ENCODE data around the gene ZNF500. TPM values are rescaled to one million over a fixed set of nuclear protein-coding genes. Genes with fewer than 3 reads are reported as not detected.

The ZNF500 gene
- total RNA-seq, 1 donor from 2014 or later = 7.7 TPM

DNA sequence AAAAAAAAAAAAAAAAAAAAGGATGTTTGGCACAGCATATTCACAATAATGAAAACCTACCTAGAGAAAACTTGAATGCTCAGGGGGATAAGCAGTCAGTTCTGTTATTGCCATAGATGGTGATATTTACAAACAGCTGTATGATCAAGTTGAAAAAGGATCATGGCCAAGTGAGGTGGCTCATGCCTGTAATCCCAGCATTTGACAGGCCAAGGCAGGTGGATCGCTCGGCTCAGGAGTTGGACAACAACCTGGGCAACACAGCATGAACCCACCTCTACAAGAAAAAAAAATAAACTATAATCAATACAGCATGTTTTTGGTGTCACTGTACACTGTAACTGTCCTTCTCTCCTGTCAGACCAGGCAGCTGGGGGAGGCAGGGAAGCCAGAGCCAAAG, 52.0 kb downstream of the ZNF500 start:
- FAIRE-seq = no peak

DNA sequence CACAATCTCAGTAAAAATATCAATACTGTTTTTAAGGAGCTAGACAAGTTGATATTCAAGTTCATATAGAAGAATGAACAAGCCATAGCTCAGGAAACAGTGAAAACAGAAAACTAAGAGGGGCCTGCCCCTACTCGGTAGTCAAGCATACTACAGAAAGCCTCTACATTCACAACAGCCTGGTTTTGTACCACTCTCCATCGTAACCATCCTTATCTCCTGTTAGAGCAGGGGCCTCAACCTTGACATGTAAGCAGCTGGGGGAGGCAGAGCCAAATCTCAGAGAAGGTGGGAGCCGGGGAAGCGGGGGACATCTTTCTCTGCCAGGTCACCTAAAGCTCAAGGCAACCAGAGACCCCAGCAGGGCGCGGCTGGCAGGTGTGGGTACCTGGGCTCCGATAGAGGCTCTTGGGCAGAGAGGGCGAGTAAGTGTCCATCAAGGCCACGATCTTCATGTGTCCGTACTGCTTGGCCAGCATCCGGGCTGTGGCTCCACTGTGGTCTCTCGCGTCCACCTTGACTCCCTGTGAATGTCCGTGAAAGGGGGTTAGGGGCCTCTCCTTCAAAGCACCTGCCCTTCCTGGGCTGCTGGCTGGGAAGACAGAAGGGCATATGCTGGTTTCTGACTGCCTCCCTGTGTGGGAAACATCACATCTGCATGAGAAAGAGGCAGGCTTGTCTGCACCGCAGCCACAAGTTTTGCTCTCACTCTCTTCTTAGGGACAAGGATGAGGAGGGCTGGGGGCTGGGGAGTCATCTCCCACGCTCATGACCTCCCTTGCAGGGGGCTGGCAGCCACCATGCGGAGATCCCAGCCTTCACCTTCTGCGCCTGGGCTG, 53.1 kb downstream of the ZNF500 start:
- no peak for DNase-seq (ENCODE audit: low spot score in 2 of 2)
- no peak for FAIRE-seq

More for the DNA sequence above, 52.0 kb downstream of the ZNF500 start:
- no peak for DNase-seq (ENCODE audit: low spot score in 2 of 2)

DNA sequence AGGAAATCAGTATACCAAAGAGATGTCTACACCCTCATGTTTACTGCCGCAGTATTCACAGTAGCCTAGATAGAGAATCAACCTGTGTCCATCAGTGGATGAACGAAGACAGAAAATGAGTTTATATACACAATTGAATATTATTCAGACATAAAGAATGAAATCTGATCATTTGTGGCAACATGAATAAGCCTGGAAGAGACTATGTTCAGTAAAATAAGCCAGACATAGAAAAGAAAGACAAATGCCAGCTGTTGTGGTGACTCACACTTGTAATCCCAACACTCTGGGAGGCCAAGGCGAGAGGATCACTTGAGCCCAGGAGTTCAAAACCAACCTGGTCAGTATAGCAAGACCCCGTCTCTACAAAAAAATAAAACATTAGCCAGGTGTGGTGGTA, 57.5 kb downstream of the ZNF500 start:
- FAIRE-seq (no peak), DNase-seq (ENCODE audit: low spot score in 2 of 2) (no peak)

DNA sequence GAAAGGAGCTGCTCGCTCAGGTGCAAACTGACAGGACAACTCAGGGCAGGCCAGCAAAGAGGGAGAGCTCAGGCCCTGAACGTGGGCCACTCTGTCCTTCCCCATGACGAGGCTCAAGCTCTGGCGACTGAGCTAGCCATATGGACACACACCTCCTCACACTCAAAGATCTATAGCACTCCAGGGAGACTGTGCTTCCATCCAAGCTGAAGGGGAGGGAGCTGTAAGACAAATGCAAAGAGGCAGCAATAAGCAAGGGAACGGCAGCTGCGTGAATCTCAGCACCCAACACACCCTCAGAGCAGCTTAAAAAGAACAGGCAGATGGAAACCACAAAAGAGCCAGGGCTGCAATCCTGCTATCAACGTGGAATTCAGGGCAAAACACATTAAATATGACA, 60.1 kb downstream of the ZNF500 start:
- FAIRE-seq (no peak), DNase-seq (ENCODE audit: low spot score in 2 of 2) (no peak)

DNA sequence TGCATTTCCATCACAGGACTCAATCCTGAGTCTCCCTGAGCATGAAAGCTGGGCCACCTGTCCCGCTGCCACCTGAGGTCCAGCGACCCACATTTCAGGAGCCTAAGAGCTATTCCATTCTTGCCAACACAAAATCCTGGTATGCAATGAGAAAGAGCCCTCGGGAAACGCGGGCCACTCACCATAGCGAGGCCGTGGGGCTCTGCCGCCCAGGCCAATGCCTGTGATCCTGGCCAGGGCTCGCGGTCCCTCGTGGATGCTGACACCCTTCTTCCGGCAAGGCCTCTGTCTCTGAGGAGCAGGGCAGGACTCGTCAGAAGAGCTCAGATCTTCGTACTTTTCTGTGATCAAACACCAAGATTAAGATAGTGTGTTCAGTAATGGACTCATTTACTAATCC, 62.0 kb downstream of the ZNF500 start:
- FAIRE-seq = no peak

DNA sequence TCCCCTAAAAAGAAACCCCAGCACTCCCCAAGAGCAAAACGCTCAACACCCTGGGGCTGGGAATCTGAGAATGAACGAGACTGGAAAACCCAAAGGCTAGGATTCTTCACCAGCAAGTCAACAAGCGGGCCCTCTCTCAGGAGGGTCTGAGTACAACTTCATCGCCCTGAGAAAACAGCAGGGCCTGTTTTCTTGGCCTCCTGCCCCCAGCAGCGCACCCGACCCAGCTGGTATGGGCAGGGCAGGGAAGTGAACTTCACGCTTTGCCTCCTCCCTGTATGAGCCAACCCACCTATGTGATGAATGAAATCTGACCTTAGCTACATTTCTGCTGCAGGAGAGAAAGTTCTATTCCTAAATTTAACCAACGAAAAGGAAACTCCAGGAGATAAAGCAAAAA, 62.5 kb downstream of the ZNF500 start:
- DNase-seq (ENCODE audit: low spot score in 2 of 2) = no peak
- no peak for FAIRE-seq

More for the DNA sequence above, 62.0 kb downstream of the ZNF500 start:
- DNase-seq (ENCODE audit: low spot score in 2 of 2) = no peak

DNA sequence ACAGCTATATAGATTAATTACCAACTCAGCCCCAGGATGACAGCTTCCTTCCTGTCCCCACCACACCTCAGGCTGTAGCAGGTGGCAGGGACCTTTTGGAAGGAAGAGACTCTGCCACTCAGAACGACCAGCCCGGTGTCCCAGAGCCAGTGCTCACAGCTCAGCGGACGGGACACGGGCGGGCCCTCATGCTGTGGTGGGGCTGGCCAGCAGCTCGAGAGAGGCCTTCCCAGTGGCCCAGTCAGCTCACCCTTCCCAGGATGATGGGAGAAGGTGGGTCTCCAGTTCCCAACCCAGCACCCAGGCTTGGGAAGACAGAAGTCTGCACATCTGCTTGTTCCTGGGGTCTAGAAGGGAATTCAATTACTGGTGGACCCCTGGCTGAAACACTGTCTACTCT, 63.1 kb downstream of the ZNF500 start:
- DNase-seq (ENCODE audit: low spot score in 2 of 2) = no peak
- no peak for FAIRE-seq

DNA sequence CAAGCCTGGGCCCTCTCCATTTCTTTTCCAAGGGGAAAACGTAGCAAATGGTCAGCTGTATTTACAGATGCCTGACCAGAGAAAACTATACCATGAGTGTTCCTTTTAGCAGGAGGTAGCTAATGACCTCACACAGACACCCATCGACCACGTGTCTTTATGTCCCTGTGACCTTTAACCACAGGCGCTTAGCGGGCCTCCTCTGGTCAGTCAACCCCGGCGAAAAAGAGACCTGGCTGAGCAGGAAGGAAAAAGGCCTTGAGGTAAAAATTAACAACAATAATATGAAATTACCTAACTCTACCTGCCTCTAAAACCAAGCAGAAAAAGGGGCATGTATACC, 64.5 kb downstream of the ZNF500 start:
- no peak for DNase-seq (ENCODE audit: low spot score in 2 of 2)
- FAIRE-seq = no peak

DNA sequence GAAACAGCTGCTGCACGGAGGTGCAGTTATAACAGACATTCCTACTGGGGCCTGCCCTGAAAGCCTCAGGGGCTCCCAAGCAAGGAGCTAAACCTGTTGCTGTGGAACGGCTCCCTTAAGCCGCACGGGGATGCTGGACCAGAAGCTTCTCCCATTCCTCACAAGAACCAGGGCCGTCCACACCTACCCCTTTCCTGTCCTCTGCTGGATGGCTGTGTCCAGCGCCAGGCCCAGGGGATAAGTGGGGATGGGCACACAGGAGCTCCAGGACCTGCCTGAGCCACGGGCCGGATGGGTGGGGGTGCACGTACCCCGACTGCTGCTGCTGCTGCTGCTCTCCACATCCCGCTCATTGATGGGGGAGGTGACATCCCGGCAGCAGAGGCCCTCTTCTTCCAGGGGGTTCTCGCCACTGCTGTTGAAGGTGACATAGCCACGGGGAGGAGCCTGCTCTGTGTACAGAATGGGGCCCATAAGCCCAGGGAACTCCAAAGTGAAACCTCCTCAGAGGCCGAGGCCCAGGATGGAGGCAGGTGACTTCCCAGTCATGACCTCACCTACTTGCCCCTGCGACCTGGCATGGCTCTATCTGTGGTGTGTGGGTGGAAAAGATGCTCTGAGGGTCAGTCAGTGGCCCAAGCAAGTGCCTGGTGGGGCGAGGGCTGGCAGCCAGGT, 65.0 kb downstream of the ZNF500 start:
- DNase-seq (ENCODE audit: low spot score in 2 of 2) (no peak), FAIRE-seq (no peak)

DNA sequence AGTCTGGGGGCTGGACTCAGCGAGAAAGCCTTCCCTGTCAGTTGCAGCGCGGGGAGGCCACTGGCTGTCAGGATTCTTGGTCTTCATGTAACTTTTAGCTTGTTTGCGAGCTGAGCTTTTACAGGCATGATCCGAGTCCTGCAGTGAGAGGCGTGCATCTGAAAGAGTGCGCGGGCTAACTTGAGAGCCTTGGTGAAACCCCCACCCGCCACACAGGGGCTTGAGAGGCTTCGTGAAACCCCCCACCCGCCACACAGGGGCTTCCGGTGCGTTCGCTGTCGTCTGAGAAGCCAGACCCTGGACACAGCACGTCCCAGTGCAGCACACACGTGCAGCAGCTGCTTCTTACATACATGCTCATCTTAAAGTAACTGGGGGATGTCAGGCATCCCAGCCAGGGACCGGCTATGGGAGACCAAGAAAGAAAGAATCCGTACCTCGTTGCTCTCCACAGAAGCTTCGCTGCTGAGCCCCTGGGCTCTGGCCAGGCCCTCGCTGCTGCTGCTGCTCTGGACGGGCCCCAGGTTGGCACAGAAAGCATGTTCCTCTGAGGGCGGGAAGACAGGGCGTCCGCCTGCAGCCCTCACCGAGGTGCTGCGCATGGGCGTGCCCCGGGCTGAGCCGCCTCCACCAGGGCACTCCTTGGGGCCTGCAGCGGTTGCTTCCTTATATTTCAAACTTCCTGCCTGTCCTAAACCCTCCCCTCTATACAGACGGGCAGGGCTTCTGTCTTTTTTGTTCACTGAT, 65.8 kb downstream of the ZNF500 start:
- no peak for FAIRE-seq

DNA sequence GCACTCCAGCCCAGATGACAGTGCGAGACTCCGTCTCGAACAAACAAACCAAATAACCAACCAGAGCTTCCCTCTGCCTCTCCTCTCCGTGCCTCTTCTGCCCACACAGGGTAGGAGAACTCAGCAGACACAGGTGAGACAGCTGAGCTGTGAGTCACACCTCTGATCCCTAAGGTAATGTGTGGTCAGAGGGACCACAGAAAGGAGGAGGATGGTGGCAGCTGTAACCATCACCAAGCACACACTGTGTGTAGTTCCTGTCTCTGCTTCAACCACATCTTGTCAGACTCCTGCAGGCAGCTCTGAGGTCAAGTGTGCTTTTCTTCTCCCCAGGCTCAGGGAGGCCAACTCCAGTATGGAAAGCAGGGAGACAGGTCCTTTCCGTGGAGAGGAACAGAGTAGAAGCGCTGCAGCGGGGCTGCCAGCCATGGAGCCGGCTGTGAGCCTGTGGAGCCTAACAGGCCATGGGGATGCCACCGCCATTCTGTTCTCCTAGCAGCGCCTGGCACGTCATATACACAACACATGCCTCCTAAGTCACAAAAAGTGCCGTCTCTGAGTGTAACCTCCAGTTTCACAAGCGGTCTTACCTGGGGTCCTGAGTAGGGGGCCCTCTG, 66.5 kb downstream of the ZNF500 start:
- FAIRE-seq = no peak
- DNase-seq (ENCODE audit: low spot score in 2 of 2) = no peak

More for the DNA sequence above, 65.8 kb downstream of the ZNF500 start:
- DNase-seq (ENCODE audit: low spot score in 2 of 2) = no peak

DNA sequence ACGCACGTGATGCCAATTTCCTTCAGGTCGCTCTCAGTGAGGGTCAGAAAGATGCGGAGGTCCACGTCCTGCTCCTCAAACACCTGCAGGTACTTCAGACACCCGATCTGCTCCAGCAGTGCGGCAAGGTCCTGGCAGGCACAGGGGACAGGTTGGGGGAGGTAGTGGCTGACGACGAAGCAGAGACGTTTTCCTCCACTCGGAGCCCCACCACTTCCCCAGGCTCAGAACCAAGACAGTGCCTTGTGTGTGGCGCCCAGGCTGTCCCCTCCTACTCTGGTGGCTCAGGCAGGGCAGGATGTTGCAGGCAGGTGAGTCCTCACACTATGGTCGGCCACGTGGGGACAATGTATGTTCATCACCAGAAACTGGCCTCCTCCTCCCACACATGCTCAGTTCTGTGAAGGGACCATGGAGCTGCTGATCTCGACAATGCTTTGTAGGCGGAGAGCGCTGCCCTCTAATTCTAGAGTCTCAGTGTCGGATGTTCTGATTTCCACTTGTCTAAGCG, 67.9 kb downstream of the ZNF500 start:
- DNase-seq (ENCODE audit: low spot score in 2 of 2) (no peak), FAIRE-seq (no peak)

DNA sequence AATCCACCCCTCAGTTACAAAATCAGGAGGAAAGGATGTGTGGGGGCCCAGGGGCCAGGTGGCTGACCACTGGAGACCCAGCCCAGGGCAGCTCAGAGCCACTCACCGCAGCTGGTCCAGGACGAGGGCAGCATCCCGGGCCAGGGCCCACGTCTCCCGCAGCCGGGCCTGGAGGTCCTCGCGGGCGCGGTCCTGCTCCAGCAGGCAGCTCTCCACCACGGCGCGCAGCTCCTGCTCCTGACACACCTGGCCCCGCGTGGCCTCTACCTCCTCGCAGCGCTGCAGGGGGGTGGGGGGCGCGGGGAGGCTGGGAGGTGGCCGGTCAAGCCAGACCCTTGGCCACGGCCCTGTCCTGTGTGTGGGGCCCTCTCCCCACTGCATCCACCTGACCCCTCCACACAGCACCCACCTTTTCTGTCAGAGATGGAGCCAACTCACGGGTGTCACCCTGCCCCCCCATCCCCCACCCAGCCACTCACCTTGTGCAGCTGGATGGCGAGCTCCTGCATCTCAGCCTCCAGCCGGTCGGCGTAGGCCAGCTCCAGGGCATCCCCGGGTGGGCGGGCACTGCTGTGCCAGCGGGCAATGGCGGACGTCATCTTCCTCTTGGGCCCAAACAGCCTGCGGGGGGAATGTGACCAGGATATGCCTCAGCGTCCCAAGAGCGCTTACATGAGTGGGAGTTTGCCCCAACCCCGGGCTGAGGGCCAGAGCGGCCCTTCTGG, 68.5 kb downstream of the ZNF500 start:
- FAIRE-seq (no peak), DNase-seq (ENCODE audit: low spot score in 2 of 2) (no peak)

Small RNA genes lying within 50 kb of the gene (small RNA-seq; reads per million reads assigned to genes)
- not detected for gene RF00017

Other genes with a start within 250 kb of the ZNF500 start
- gene CDIP1, start 228.4 kb downstream of the ZNF500 start, total RNA-seq = 9.8 TPM
- 0.41 TPM for gene C16orf96, start 210.8 kb downstream of the ZNF500 start, total RNA-seq
- 1.6 TPM for gene UBALD1, start 152.3 kb downstream of the ZNF500 start, total RNA-seq
- 33.4 TPM for gene MGRN1, start 142.3 kb downstream of the ZNF500 start, total RNA-seq
- gene NUDT16L1, start 73.6 kb downstream of the ZNF500 start, total RNA-seq = 34.6 TPM
- 26.1 TPM for gene ANKS3, start 32.9 kb downstream of the ZNF500 start, total RNA-seq
- gene DNAAF8, start 32.6 kb downstream of the ZNF500 start, total RNA-seq = 1.2 TPM
- not detected for gene SEPTIN12, start 21.2 kb upstream of the ZNF500 start, total RNA-seq
- not detected for gene SMIM22, start 28.2 kb upstream of the ZNF500 start, total RNA-seq
- gene ROGDI, start 35.5 kb upstream of the ZNF500 start, total RNA-seq = 45.7 TPM
- 66.4 TPM for gene GLYR1, start 80.1 kb upstream of the ZNF500 start, total RNA-seq
- 12.2 TPM for gene UBN1, start 80.3 kb upstream of the ZNF500 start, total RNA-seq
- 0.82 TPM for gene PPL, start 170.0 kb upstream of the ZNF500 start, total RNA-seq
- gene SEC14L5, start 191.2 kb upstream of the ZNF500 start, total RNA-seq = 0.41 TPM